GM12891 (cell line): ENCODE measurements around the gene METRN.

Experiments
- DNase-seq: peaks from one replicate; pipeline ENCODE4 v3.0.0; 2011; ENCODE audit warnings: low spot score; ENCODE audit not compliant: insufficient read length
- FAIRE-seq: peaks from 2 replicates; lab custom pipeline; 2011; peaks lifted over from hg19 to GRCh38; lab: Jason Lieb, UNC
- PAX5 ChIP-seq: IDR thresholded peaks from 2 replicates; pipeline ENCODE4 v1.6.1; 2011; ENCODE audit warnings: low read length, moderate library complexity, mild to moderate bottlenecking; ENCODE audit not compliant: insufficient read depth, severe bottlenecking
- POLR2A ChIP-seq: IDR thresholded peaks from 2 replicates; pipeline ENCODE4 v1.6.1; 2011; ENCODE audit warnings: low read depth, low read length, control low read depth
- POLR2AphosphoS5 ChIP-seq: IDR thresholded peaks from 2 replicates; pipeline ENCODE4 v1.6.1; 2011; ENCODE audit warnings: low read depth, low read length, control low read depth
- POU2F2 ChIP-seq: IDR thresholded peaks from 2 replicates; pipeline ENCODE4 v1.6.1; 2011; ENCODE audit warnings: low read depth, mild to moderate bottlenecking, control low read depth, low read length, moderate library complexity
- SPI1 ChIP-seq: IDR thresholded peaks from 2 replicates; pipeline ENCODE4 v1.6.1; 2011; ENCODE audit warnings: low read depth, low read length, control low read depth
- TAF1 ChIP-seq: IDR thresholded peaks from 2 replicates; pipeline ENCODE4 v1.6.1; 2011; ENCODE audit warnings: low read depth, low read length, control low read depth

METRN gene

GRCh38 chr16:729768-730665 lies 15.1 kb downstream of the METRN start:
- FAIRE-seq = no peak
- TF ChIP-seq TAF1 = no peak
- TF ChIP-seq POLR2A = no peak
- TF ChIP-seq POLR2AphosphoS5 = no peak
- no peak for TF ChIP-seq PAX5
- TF ChIP-seq POU2F2 = no peak
- TF ChIP-seq SPI1 = no peak
- no peak for DNase-seq

GRCh38 chr16:730666-731509 lies 16.0 kb downstream of the METRN start:
- no peak for TF ChIP-seq TAF1
- TF ChIP-seq PAX5 = no peak
- TF ChIP-seq SPI1 = no peak
- no peak for TF ChIP-seq POU2F2
- TF ChIP-seq POLR2AphosphoS5 = no peak
- no peak for TF ChIP-seq POLR2A
- DNase-seq (no peak), FAIRE-seq (no peak)

- TF ChIP-seq POLR2AphosphoS5 (no peak), POU2F2 (no peak), PAX5 (no peak)
- DNase-seq = no peak
- no peak for FAIRE-seq
These were observed 17.4 kb downstream of the METRN start for GRCh38 chr16:732332-732731.

GRCh38 chr16:732936-733335 lies 18.0 kb downstream of the METRN start:
- TF ChIP-seq POU2F2 (no peak), POLR2AphosphoS5 (no peak), PAX5 (no peak), TAF1 (no peak), POLR2A (no peak), SPI1 (no peak)
- no peak for FAIRE-seq
- no peak for DNase-seq

GRCh38 chr16:733382-734207 lies 18.7 kb downstream of the METRN start:
- TF ChIP-seq POLR2AphosphoS5 = no peak
- no peak for TF ChIP-seq POU2F2
- TF ChIP-seq SPI1 = no peak
- TF ChIP-seq POLR2A = no peak
- no peak for TF ChIP-seq PAX5
- no peak for TF ChIP-seq TAF1
- FAIRE-seq (no peak), DNase-seq (no peak)

- no peak for TF ChIP-seq POLR2AphosphoS5
- TF ChIP-seq POLR2A = no peak
- TF ChIP-seq TAF1 = no peak
- TF ChIP-seq PAX5 = no peak
- TF ChIP-seq SPI1 = no peak
- TF ChIP-seq POU2F2 = no peak
- FAIRE-seq (no peak), DNase-seq (no peak)
These were observed 19.5 kb downstream of the METRN start for GRCh38 chr16:734208-734980.

- TF ChIP-seq TAF1 = no peak
- TF ChIP-seq POLR2AphosphoS5 = no peak
- no peak for TF ChIP-seq POLR2A
- TF ChIP-seq SPI1 = no peak
- no peak for TF ChIP-seq POU2F2
- no peak for TF ChIP-seq PAX5
- DNase-seq (no peak), FAIRE-seq (no peak)
These were observed 20.3 kb downstream of the METRN start for GRCh38 chr16:734981-735881.
